IMR-90 (cell line): ENCODE results near the gene LAIR2. TPM values are rescaled to one million over a fixed set of nuclear protein-coding genes. Genes with fewer than 3 reads are reported as not detected.

ENCODE experiments used
- ATAC-seq: fragments of 200-7000 bp; cut with Tn5 transposase; 2 replicates; pipeline ENCODE4 v1.9.1; 2020; ENCODE audit warnings: low read depth, mild to moderate bottlenecking, moderate library complexity
- BruUV-seq: library from RNA; stranded (reverse); fragments of 400-500 nt; replicated peaks from 2 replicates; lab custom pipeline; 2021; lab: Mats Ljungman, UMichigan
- CTCF ChIA-PET: fragments of 300-600 bp; formaldehyde crosslinking; extraction: SDS; loops from one replicate; lab custom pipeline; 2021; ENCODE audit warnings: antibody characterized with exemption; lab: Yijun Ruan, JAX
- POLR2A ChIA-PET: fragments of 300-600 bp; sonication (Branson Sonifier 250); formaldehyde crosslinking; loops from one replicate; lab custom pipeline; 2022; ENCODE audit warnings: antibody characterized with exemption; ENCODE audit not compliant: unreplicated experiment; lab: Charles Lee
- DNase-seq: peaks from one replicate; pipeline ENCODE4 v3.0.0; 2013
- H2AFZ ChIP-seq: replicated peaks from 2 replicates; pipeline ENCODE3; 2013; ENCODE audit warnings: low read length, mild to moderate bottlenecking; ENCODE audit not compliant: poor library complexity
- H2AK5ac ChIP-seq: 2 replicates; pipeline ENCODE4 v1.6.1; 2013; ENCODE audit warnings: low read depth, low read length, inconsistent platforms
- H2AK9ac ChIP-seq: replicated peaks from 2 replicates; pipeline ENCODE3; 2013; ENCODE audit warnings: mild to moderate bottlenecking, low read depth, low read length, moderate library complexity; ENCODE audit not compliant: poor library complexity
- H2BK120ac ChIP-seq: 2 replicates; pipeline ENCODE4 v1.6.1; 2013; ENCODE audit warnings: low read depth, low read length, inconsistent platforms
- H2BK15ac ChIP-seq: 3 replicates; pipeline ENCODE4 v1.6.1; 2013; ENCODE audit warnings: low read depth, low read length, inconsistent platforms
- H2BK20ac ChIP-seq: 2 replicates; pipeline ENCODE4 v1.6.1; 2013; ENCODE audit warnings: low read depth, mild to moderate bottlenecking, inconsistent platforms, low read length, moderate library complexity
- H2BK5ac ChIP-seq: 2 replicates; pipeline ENCODE4 v1.6.1; 2013; ENCODE audit warnings: mild to moderate bottlenecking, low read depth, low read length, inconsistent platforms; ENCODE audit not compliant: poor library complexity, severe bottlenecking
- H3K14ac ChIP-seq: replicated peaks from 2 replicates; pipeline ENCODE4 v1.6.1; 2013; ENCODE audit warnings: low read depth, low read length, inconsistent platforms
- H3K18ac ChIP-seq: 2 replicates; pipeline ENCODE4 v1.6.1; 2013; ENCODE audit warnings: low read depth, low read length, control low read depth
- H3K23ac ChIP-seq: 2 replicates; pipeline ENCODE4 v1.6.1; 2013; ENCODE audit warnings: low read depth, low read length, inconsistent platforms
- H3K27ac ChIP-seq: 2 replicates; pipeline ENCODE4 v1.5.1; 2013; ENCODE audit warnings: mild to moderate bottlenecking, control low read depth, low read length; ENCODE audit not compliant: insufficient read depth
- H3K27me3 ChIP-seq: 2 replicates; pipeline ENCODE4 v1.6.1; 2013; ENCODE audit warnings: low read length; ENCODE audit not compliant: control insufficient read depth, insufficient read depth
- H3K36me3 ChIP-seq: 2 replicates; pipeline ENCODE4 v1.6.1; 2013; ENCODE audit warnings: low read length, mixed read lengths; ENCODE audit not compliant: control insufficient read depth, insufficient read depth
- H3K4ac ChIP-seq: 2 replicates; pipeline ENCODE4 v1.6.1; 2013; ENCODE audit warnings: low read depth, low read length, inconsistent platforms
- H3K4me1 ChIP-seq: 2 replicates; pipeline ENCODE4 v1.6.1; 2013; ENCODE audit warnings: low read length, mixed read lengths; ENCODE audit not compliant: control insufficient read depth, insufficient read depth
- H3K4me2 ChIP-seq: 2 replicates; pipeline ENCODE4 v1.6.1; 2013; ENCODE audit warnings: low read depth, mild to moderate bottlenecking, control low read depth, low read length, moderate library complexity
- H3K4me3 ChIP-seq: 2 replicates; pipeline ENCODE4 v1.5.1; 2013; ENCODE audit warnings: low read depth, mild to moderate bottlenecking, control low read depth, low read length, moderate library complexity; ENCODE audit not compliant: insufficient read depth
- H3K56ac ChIP-seq: 2 replicates; pipeline ENCODE4 v1.6.1; 2013; ENCODE audit warnings: low read length, inconsistent platforms; ENCODE audit not compliant: insufficient read depth; ENCODE audit errors: extremely low read depth
- H3K79me1 ChIP-seq, 2 experiments: 2 replicates each; pipeline ENCODE4 v1.6.1; 2013; ENCODE audit warnings: low read length in 2 of 2, inconsistent platforms in 1 of 2, low read depth in 1 of 2
- H3K9ac ChIP-seq: 2 replicates; pipeline ENCODE4 v1.6.1; 2013; ENCODE audit warnings: low read depth, low read length, control low read depth
- H3K9me1 ChIP-seq: 2 replicates; pipeline ENCODE4 v1.6.1; 2013; ENCODE audit warnings: low read length, inconsistent platforms; ENCODE audit not compliant: insufficient read depth
- H3K9me3 ChIP-seq: 2 replicates; pipeline ENCODE4 v1.6.1; 2013; ENCODE audit warnings: low read length; ENCODE audit not compliant: control insufficient read depth, insufficient read depth
- H4K20me1 ChIP-seq: 2 replicates; pipeline ENCODE4 v1.6.1; 2013; ENCODE audit warnings: low read length, inconsistent platforms; ENCODE audit not compliant: insufficient read depth
- H4K5ac ChIP-seq: 2 replicates; pipeline ENCODE4 v1.6.1; 2013; ENCODE audit warnings: mild to moderate bottlenecking, low read depth, low read length, control low read depth
- H4K8ac ChIP-seq, 2 experiments: 2 replicates each; pipeline ENCODE4 v1.6.1; 2013; ENCODE audit warnings: low read depth in 2 of 2, low read length in 2 of 2, control low read depth in 1 of 2, inconsistent platforms in 1 of 2
- H4K91ac ChIP-seq: 2 replicates; pipeline ENCODE4 v1.6.1; 2013; ENCODE audit warnings: low read depth, low read length, inconsistent platforms; ENCODE audit not compliant: insufficient read depth
- ELK1 ChIP-seq: fragments of 150-350 bp; IDR thresholded peaks from 2 replicates; pipeline ENCODE4 v1.6.1; 2016; ENCODE audit warnings: low read depth, mild to moderate bottlenecking, low read length, moderate library complexity, borderline replicate concordance
- POLR2A ChIP-seq: IDR thresholded peaks from 2 replicates; pipeline ENCODE4 v1.6.1; 2012; ENCODE audit warnings: mild to moderate bottlenecking, low read depth, low read length
- SMC3 ChIP-seq: fragments of 150-350 bp; IDR thresholded peaks from 2 replicates; pipeline ENCODE4 v1.6.1; 2016; ENCODE audit warnings: low read depth, mild to moderate bottlenecking, antibody characterized with exemption, low read length, moderate library complexity
- WGBS, 2 experiments: methylation state at CpG; one replicate each; pipeline versions ENCODE4 v1.1.5 to v1.1.7; 2013; ENCODE audit warnings: missing lambda C conversion rate in 2 of 2; ENCODE audit not compliant: insufficient read length in 1 of 2; ENCODE audit errors: extremely low coverage in 2 of 2; 5-methylcytosine and 5-hydroxymethylcytosine counted together
- dilution Hi-C: fragments of 300-500 bp; cut with HindIII; formaldehyde crosslinking; loops from one replicate; pipeline ENCODE4 v1.14.3; 2018; ENCODE audit warnings: low sequenced_read_pairs; ENCODE audit not compliant: unreplicated experiment
- in situ Hi-C: fragments of 300-500 bp; cut with MboI; formaldehyde crosslinking; loops from 3 replicates; pipeline ENCODE4 v1.14.3; 2019; ENCODE audit warnings: low sequenced_read_pairs, inconsistent platforms, mixed read lengths
- intact Hi-C: fragments of 100-400 bp; cut with micrococcal nuclease; formaldehyde crosslinking; loops from 2 replicates; pipeline ENCODE4 v1.10.0; 2022
- polyA plus RNA-seq, 3 experiments: library from polyadenylated mRNA; depleted of rRNA; stranded (reverse); fragments of >200 nt; gene quantifications; 2 replicates each; pipeline ENCODE4 v1.2.3, GENCODE V29; 2012; ENCODE audit warnings: low replicate concordance in 1 of 3
- total RNA-seq: library from RNA; depleted of rRNA; stranded (reverse); fragments of >200 nt; gene quantifications from 2 replicates; pipeline ENCODE4 v1.2.3, GENCODE V29; 2012

Gene LAIR2
- total and polyA plus RNA-seq, 2 of the 4 experiments (the other 2 are of a cell fraction), result not detected

GRCh38 chr19:54556194-54556593 lies 53.6 kb downstream of the LAIR2 start:
- no peak overlapping the region for H2AK9ac ChIP-seq
- peaks cover 28% of the 10 kb centered on the region for H3K9me3 ChIP-seq
- no CpG with 5 or more reads among the region's 1 CpG for whole genome bisulfite sequencing, 2 experiments
- no peak overlapping the region for H3K4me3 ChIP-seq
- no peak overlapping the region for H2BK120ac ChIP-seq
- H2BK15ac ChIP-seq, result no peak overlapping the region
- no peak overlapping the region for H3K18ac ChIP-seq
- no peak overlapping the region for H4K91ac ChIP-seq
- H3K36me3 ChIP-seq, result no peaks in the 10 kb centered on the region
- ChIA-PET CTCF (no interaction called here), POLR2A (no interaction called here)
- TF ChIP-seq SMC3, result no peak
- TF ChIP-seq POLR2A, result no peak
- no peak for TF ChIP-seq ELK1
- no peak overlapping the region for H4K5ac ChIP-seq
- H3K9me1 ChIP-seq, result no peaks in the 10 kb centered on the region
- H3K79me1 ChIP-seq, result no peaks in the 10 kb centered on the region
- H2AFZ ChIP-seq, result no peak overlapping the region
- H4K8ac ChIP-seq, result no peak overlapping the region
- H3K9ac ChIP-seq, result no peak overlapping the region
- DNase-seq (no peak), ATAC-seq (no peak)
- H2AK5ac ChIP-seq, result no peak overlapping the region
- BruUV-seq, result no TSS peak
- H4K20me1 ChIP-seq, result no peaks in the 10 kb centered on the region
- H3K4me1 ChIP-seq, result no peaks in the 10 kb centered on the region
- H3K4ac ChIP-seq, result no peak overlapping the region
- no peak overlapping the region for H3K4me2 ChIP-seq
- in situ Hi-C loops (no loop called here), intact Hi-C loops (no loop called here), dilution Hi-C loops (no loop called here)
- no peak overlapping the region for H3K14ac ChIP-seq
- H2BK20ac ChIP-seq, result no peak overlapping the region
- no peak overlapping the region for H3K56ac ChIP-seq
- H2BK5ac ChIP-seq, result no peak overlapping the region
- H3K23ac ChIP-seq, result no peak overlapping the region
- H3K27me3 ChIP-seq, result no peaks in the 10 kb centered on the region
- no peak overlapping the region for H3K27ac ChIP-seq
